GM12878 (cell line): ENCODE results near the gene ISOC2. TPM values are rescaled to one million over a fixed set of nuclear protein-coding genes. Genes with fewer than 3 reads are reported as not detected.
A peak's percentile ranks its signal among the peaks of the same experiment; 100 is the strongest.

Experiments used
- ATAC-seq: fragments of 200-7000 bp; cut with Tn5 transposase; 3 replicates; pipeline ENCODE4 v1.9.1; 2020; ENCODE audit warnings: mild to moderate bottlenecking, moderate library complexity
- BruUV-seq: library from RNA; stranded (reverse); fragments of 400-500 nt; replicated peaks from 2 replicates; lab custom pipeline; 2021; lab: Mats Ljungman, UMichigan
- CTCF ChIA-PET: fragments of 300-600 bp; sonication (Branson Sonifier 250); formaldehyde crosslinking; extraction: SDS; loops from one replicate; lab custom pipeline; 2021; ENCODE audit warnings: inconsistent platforms; lab: Yijun Ruan, JAX
- POLR2A ChIA-PET: fragments of 350-600 bp; formaldehyde crosslinking; extraction: SDS; loops from one replicate; lab custom pipeline; 2021; ENCODE audit warnings: inconsistent platforms; lab: Charles Lee
- RAD21 ChIA-PET: fragments of 300-600 bp; sonication (Branson Sonifier 250); formaldehyde crosslinking; loops from one replicate; lab custom pipeline; 2023; ENCODE audit warnings: antibody characterized with exemption; ENCODE audit not compliant: unreplicated experiment; lab: Charles Lee
- SMC1A ChIA-PET: fragments of 300-600 bp; sonication (Branson Sonifier 250); formaldehyde crosslinking; loops from one replicate; lab custom pipeline; 2023; ENCODE audit not compliant: unreplicated experiment, uncharacterized antibody; lab: Charles Lee
- DNase-seq: peaks from one replicate; pipeline ENCODE4 v3.0.0-alpha.2; 2011; ENCODE audit warnings: low read depth, low spot score
- FAIRE-seq: peaks from 3 replicates; lab custom pipeline; 2011; peaks lifted over from hg19 to GRCh38; lab: Jason Lieb, UNC
- H2AFZ ChIP-seq: 2 replicates; pipeline ENCODE4 v1.6.0; 2011; ENCODE audit warnings: low read depth, low read length, control low read depth; ENCODE audit not compliant: control insufficient read depth
- H3K27ac ChIP-seq: 2 replicates; pipeline ENCODE4 v1.5.1; 2011; ENCODE audit warnings: control low read depth; ENCODE audit not compliant: control insufficient read depth, insufficient read depth
- H3K27me3 ChIP-seq, 2 experiments: replicated peaks in 1 of 2; 2 replicates each; pipeline versions ENCODE4 v1.6.0 to v1.6.1; 2011; ENCODE audit warnings: low read length in 1 of 2; ENCODE audit not compliant: control insufficient read depth in 2 of 2, insufficient read depth in 2 of 2
- H3K36me3 ChIP-seq, 2 experiments: 2 replicates each; pipeline ENCODE4 v1.5.1; 2011; ENCODE audit warnings: low read length in 1 of 2; ENCODE audit not compliant: control insufficient read depth in 2 of 2, insufficient read depth in 2 of 2
- H3K4me1 ChIP-seq: 2 replicates; pipeline ENCODE4 v1.6.1; 2011; ENCODE audit warnings: mild to moderate bottlenecking, low read length, moderate library complexity, mixed read lengths; ENCODE audit not compliant: control insufficient read depth, insufficient read depth
- H3K4me2 ChIP-seq: 2 replicates; pipeline ENCODE4 v1.6.0; 2011; ENCODE audit warnings: control low read depth; ENCODE audit not compliant: control insufficient read depth, insufficient read depth
- H3K4me3 ChIP-seq: fragments of 200-600 bp; sonication (generic); 2 replicates; pipeline ENCODE4 v1.5.1; 2016
- H3K79me2 ChIP-seq: 2 replicates; pipeline ENCODE4 v1.6.0; 2011; ENCODE audit warnings: low read length; ENCODE audit not compliant: control insufficient read depth, insufficient read depth
- H3K9ac ChIP-seq: 2 replicates; pipeline ENCODE4 v1.8.0; 2011; ENCODE audit warnings: low read length, control low read depth, mixed read lengths; ENCODE audit not compliant: control insufficient read depth, insufficient read depth
- H3K9me3 ChIP-seq: replicated peaks from 3 replicates; pipeline ENCODE4 v1.5.1; 2011; ENCODE audit warnings: mild to moderate bottlenecking, low read length; ENCODE audit not compliant: control insufficient read depth, insufficient read depth
- H4K20me1 ChIP-seq: 2 replicates; pipeline ENCODE4 v1.6.0; 2011; ENCODE audit not compliant: control insufficient read depth, insufficient read depth
- WGBS: methylation state at CpG from one replicate; pipeline ENCODE4 v1.1.6; 2016; ENCODE audit warnings: low lambda C conversion rate; ENCODE audit not compliant: insufficient replicate concordance, insufficient coverage; ENCODE audit errors: missing lambda C conversion rate; 5-methylcytosine and 5-hydroxymethylcytosine counted together
- in situ Hi-C: fragments of 300-500 bp; cut with MboI; formaldehyde crosslinking; loops from 9 replicates; pipeline ENCODE4 v1.14.3; 2018; ENCODE audit warnings: mixed read lengths
- intact Hi-C: fragments of 100-400 bp; cut with micrococcal nuclease; formaldehyde crosslinking; loops from one replicate; pipeline ENCODE4 v1.14.2; 2022; ENCODE audit not compliant: unreplicated experiment
- polyA plus RNA-seq, 11 experiments: library from polyadenylated mRNA; depleted of rRNA in 4 of 11; unstranded in 6 of 11; stranded (reverse) in 5 of 11; fragments of >200 nt; fragmentation: Nextera tagmentation in 4 of 11; fragmentation: Illumina TruSeq in 1 of 11; extraction: Ambion mirVana in 4 of 11; extraction: Trizol in 1 of 11; gene quantifications; 1 replicate in 1 of 11; 2 replicates in 10 of 11; pipeline versions ENCODE4 v1.2.1 to v1.2.3, GENCODE V29; 2011 to 2016; ENCODE audit warnings: inconsistent platforms in 2 of 11, missing spikeins in 2 of 11, low read depth in 1 of 11
- total RNA-seq, 4 experiments: library from RNA; depleted of rRNA in 3 of 4; stranded (reverse); fragments of >200 nt in 3 of 4; fragmentation: Illumina TruSeq in 1 of 4; extraction: Trizol in 1 of 4; gene quantifications; 2 replicates each; pipeline versions ENCODE4 v1.2.1 to v1.2.3, GENCODE V29; 2013 to 2021
- TF ChIP-seq, protein P1 (sequence below): IDR thresholded peaks from 2 replicates; pipeline ENCODE4 v1.6.1; 2011; ENCODE audit warnings: borderline replicate concordance, low read depth, mild to moderate bottlenecking, moderate library complexity, mixed read lengths, low read length; ENCODE audit not compliant: insufficient read depth; ENCODE audit errors: extremely low read length
- TF ChIP-seq, protein P2 (sequence below): fragments of 450-650 bp; IDR thresholded peaks from 2 replicates; pipeline ENCODE4 v1.6.1; 2016; ENCODE audit warnings: mild to moderate bottlenecking
- TF ChIP-seq, protein P3 (sequence below): IDR thresholded peaks from 2 replicates; pipeline ENCODE4 v1.6.1; 2011; ENCODE audit warnings: mild to moderate bottlenecking, low read depth, low read length, moderate library complexity; ENCODE audit not compliant: insufficient replicate concordance

ISOC2 gene
- total and polyA plus RNA-seq, 10 of the 15 experiments (the other 5 are each of a cell fraction or from before 2014, with no cell fraction given), result 0.72 to 238 (median 56.9) TPM

DNA sequence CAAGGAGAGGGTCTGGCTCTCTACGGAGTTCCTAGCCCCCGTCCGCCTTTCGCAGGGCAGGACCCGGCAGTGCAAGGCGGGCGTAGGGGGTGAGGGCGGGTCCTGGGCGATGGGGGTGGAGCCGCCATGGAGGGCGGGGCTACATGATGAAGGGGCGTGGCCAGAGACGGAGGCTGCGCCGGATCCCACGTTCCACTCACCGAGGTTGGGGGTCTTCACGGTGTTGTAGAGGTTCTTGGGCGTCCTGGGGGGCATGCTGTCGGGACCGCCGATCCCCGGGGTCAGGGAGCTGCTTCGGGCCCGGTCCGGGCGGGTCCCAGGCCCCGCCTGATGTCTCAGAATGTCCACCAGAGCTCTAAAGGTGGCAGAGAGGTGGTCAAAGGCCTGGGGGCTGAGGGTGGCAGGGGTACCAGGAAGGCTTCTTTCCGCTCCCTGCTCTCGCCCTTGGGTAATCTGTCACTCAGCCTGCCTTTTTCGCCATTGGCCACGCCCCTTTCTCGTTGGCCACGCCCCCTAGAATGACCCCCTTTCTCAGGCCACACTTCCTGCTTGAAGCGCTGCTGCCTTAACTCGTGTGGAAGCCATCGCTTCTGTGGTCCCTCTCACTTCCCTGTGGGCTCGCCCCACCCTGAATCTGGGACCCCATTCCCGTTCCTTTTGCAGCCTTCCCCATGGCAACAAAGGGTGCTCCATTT, 20.9 kb downstream of the ISOC2 start:
- TF ChIP-seq, protein P1, sequence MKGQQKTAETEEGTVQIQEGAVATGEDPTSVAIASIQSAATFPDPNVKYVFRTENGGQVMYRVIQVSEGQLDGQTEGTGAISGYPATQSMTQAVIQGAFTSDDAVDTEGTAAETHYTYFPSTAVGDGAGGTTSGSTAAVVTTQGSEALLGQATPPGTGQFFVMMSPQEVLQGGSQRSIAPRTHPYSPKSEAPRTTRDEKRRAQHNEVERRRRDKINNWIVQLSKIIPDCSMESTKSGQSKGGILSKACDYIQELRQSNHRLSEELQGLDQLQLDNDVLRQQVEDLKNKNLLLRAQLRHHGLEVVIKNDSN, result no peak
- TF ChIP-seq, protein P2, sequence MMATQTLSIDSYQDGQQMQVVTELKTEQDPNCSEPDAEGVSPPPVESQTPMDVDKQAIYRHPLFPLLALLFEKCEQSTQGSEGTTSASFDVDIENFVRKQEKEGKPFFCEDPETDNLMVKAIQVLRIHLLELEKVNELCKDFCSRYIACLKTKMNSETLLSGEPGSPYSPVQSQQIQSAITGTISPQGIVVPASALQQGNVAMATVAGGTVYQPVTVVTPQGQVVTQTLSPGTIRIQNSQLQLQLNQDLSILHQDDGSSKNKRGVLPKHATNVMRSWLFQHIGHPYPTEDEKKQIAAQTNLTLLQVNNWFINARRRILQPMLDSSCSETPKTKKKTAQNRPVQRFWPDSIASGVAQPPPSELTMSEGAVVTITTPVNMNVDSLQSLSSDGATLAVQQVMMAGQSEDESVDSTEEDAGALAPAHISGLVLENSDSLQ, result peak; percentile 75
- TF ChIP-seq, protein P3, sequence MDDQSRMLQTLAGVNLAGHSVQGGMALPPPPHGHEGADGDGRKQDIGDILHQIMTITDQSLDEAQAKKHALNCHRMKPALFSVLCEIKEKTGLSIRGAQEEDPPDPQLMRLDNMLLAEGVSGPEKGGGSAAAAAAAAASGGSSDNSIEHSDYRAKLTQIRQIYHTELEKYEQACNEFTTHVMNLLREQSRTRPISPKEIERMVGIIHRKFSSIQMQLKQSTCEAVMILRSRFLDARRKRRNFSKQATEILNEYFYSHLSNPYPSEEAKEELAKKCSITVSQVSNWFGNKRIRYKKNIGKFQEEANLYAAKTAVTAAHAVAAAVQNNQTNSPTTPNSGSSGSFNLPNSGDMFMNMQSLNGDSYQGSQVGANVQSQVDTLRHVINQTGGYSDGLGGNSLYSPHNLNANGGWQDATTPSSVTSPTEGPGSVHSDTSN, result peak; percentile 55
- ChIA-PET POLR2A (no interaction called here), RAD21 (no interaction called here), SMC1A (no interaction called here), CTCF (no interaction called here)
- intact Hi-C loops (no loop called here), in situ Hi-C loops (no loop called here)
- Histone ChIP-seq H3K4me2 (peak overlapping the region; percentile 9; the same call in 1 of the 2 replicates), H3K9me3 (no peaks in the 10 kb centered on the region), H3K9ac (no peak overlapping the region), H3K27ac (no peak overlapping the region), H4K20me1 (no peaks in the 10 kb centered on the region), H3K4me3 (no peak overlapping the region), H2AFZ (no peak overlapping the region), H3K4me1 (no peaks in the 10 kb centered on the region), H3K79me2 (no peaks in the 10 kb centered on the region), H3K27me3 (peaks cover 0 to 1% of the 10 kb centered on the region in 2 experiments; a peak in 2 of 4 replicates), H3K36me3 (no peaks in the 10 kb centered on the region)
- no TSS peak for BruUV-seq
- ATAC-seq (peak; percentile 62), FAIRE-seq (no peak), DNase-seq (no peak)
- 35% methylated on average over 34 of the region's 39 CpGs for WGBS
